Suprapubic skin (tissue), 4 donors: ENCODE data around the gene C8B. TPM values are rescaled to one million over a fixed set of nuclear protein-coding genes. Genes with fewer than 3 reads are reported as not detected.

ENCODE experiments used
- DNase-seq, 2 donors: peaks; one replicate each; pipeline ENCODE4 v3.0.0-alpha.2; 2019; ENCODE audit warnings: low spot score in 2 of 2
- H3K27ac ChIP-seq: fragments of 200-600 bp; sonication (generic); one replicate; pipeline ENCODE4 v1.5.1; 2019
- H3K27me3 ChIP-seq: fragments of 200-600 bp; sonication (generic); one replicate; pipeline ENCODE4 v1.5.1; 2019
- H3K36me3 ChIP-seq: fragments of 200-600 bp; sonication (generic); one replicate; pipeline ENCODE4 v1.5.1; 2019
- H3K4me1 ChIP-seq: fragments of 200-600 bp; sonication (generic); one replicate; pipeline ENCODE4 v1.5.1; 2019
- H3K4me3 ChIP-seq: fragments of 200-600 bp; sonication (generic); one replicate; pipeline ENCODE4 v1.5.1; 2019; ENCODE audit warnings: mild to moderate bottlenecking
- H3K9me3 ChIP-seq: fragments of 200-600 bp; sonication (generic); one replicate; pipeline ENCODE4 v1.5.1; 2019
- CTCF ChIP-seq, 2 donors: fragments of 200-600 bp in 1 of 2; fragments of 450-650 bp in 1 of 2; sonication (generic) in 1 of 2; IDR thresholded peaks; one replicate each; pipeline ENCODE4 v1.5.1; 2016 to 2019; ENCODE audit warnings: antibody characterized with exemption in 2 of 2, mild to moderate bottlenecking in 1 of 2, moderate library complexity in 1 of 2
- EP300 ChIP-seq: sonication (generic); formaldehyde crosslinking; IDR thresholded peaks from one replicate; pipeline ENCODE4 v1.6.1; 2017; ENCODE audit warnings: antibody characterized with exemption
- POLR2A ChIP-seq, 2 donors: fragments of 450-650 bp; IDR thresholded peaks; one replicate each; pipeline ENCODE4 v1.6.1; 2017; ENCODE audit warnings: antibody characterized with exemption in 2 of 2, mild to moderate bottlenecking in 2 of 2, moderate library complexity in 2 of 2
- POLR2AphosphoS5 ChIP-seq, 3 donors: sonication (generic); formaldehyde crosslinking; IDR thresholded peaks; one replicate each; pipeline ENCODE4 v1.6.1; 2017; ENCODE audit warnings: antibody characterized with exemption in 3 of 3
- WGBS: methylation state at CpG from one replicate; pipeline ENCODE4 v1.1.5; 2018; 5-methylcytosine and 5-hydroxymethylcytosine counted together
- total RNA-seq, 4 donors: library from RNA; depleted of rRNA; stranded (reverse); fragments of >200 nt; gene quantifications; one replicate each; pipeline ENCODE4 v1.1.0, GENCODE V29; 2016

The C8B gene
- not detected for total RNA-seq

- Histone ChIP-seq H3K27me3 (peaks cover 3% of the 10 kb centered on the region), H3K27ac (no peak within 1 kb of the TSS), H3K4me3 (no peak within 1 kb of the TSS), H3K4me1 (no peaks in the 10 kb centered on the region), H3K9me3 (peaks cover 3% of the 10 kb centered on the region), H3K36me3 (no peaks in the 10 kb centered on the region)
- no peak for DNase-seq
- 88% methylated on average over 3 of the region's 3 CpGs for WGBS
- TF ChIP-seq POLR2A (IDR thresholded peaks at IDR 0.05), result no peak
- no peak for TF ChIP-seq CTCF (IDR thresholded peaks at IDR 0.05)
- no peak for TF ChIP-seq EP300
- TF ChIP-seq POLR2AphosphoS5 (IDR thresholded peaks at IDR 0.05), result no peak
Observed at GRCh38 chr1:56965916-56966697, at the start of gene C8B. TSS of gene C8B (minus strand) at chr1:56966015. CDS start at chr1:56965948, 67 bp downstream.

DNA sequence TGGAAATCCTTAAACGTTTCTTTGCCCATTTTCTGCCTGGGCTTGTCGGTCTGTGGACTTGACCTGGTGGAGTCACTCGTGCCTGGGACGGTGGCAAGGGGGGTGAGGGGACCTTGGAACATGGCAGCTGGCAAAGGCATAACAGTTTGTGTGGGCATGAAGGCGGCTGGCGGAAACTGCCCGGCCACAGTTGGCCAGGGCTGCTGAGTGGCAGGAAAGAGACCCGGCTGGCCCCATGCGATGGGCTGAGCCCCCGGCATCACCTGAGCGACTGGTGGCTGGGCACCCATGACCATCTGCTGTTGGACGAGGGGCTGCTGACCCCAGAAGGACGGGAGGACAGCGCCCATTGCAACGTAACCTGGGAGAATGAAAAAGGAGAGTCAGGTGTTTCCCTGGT lies 49.3 kb upstream of the C8B start:
- no peak for DNase-seq
- TF ChIP-seq POLR2AphosphoS5 (IDR thresholded peaks at IDR 0.05) (no peak), CTCF (IDR thresholded peaks at IDR 0.05) (no peak), EP300 (no peak), POLR2A (IDR thresholded peaks at IDR 0.05) (no peak)
- Histone ChIP-seq H3K9me3 (no peaks in the 10 kb centered on the region), H3K27me3 (peaks cover 3% of the 10 kb centered on the region), H3K4me3 (no peak overlapping the region), H3K27ac (no peak overlapping the region), H3K36me3 (no peaks in the 10 kb centered on the region), H3K4me1 (no peaks in the 10 kb centered on the region)
- WGBS, result 89% methylated on average over 15 of the region's 15 CpGs

- no peaks in the 10 kb centered on the region for H3K9me3 ChIP-seq
- DNase-seq, result no peak
- no peaks in the 10 kb centered on the region for H3K4me1 ChIP-seq
- peaks cover 3% of the 10 kb centered on the region for H3K27me3 ChIP-seq
- no peak overlapping the region for H3K27ac ChIP-seq
- WGBS, result 74% methylated on average over 2 of the region's 2 CpGs
- H3K4me3 ChIP-seq, result no peak overlapping the region
- TF ChIP-seq CTCF (IDR thresholded peaks at IDR 0.05), result no peak
- no peak for TF ChIP-seq EP300
- TF ChIP-seq POLR2A (IDR thresholded peaks at IDR 0.05), result no peak
- no peak for TF ChIP-seq POLR2AphosphoS5 (IDR thresholded peaks at IDR 0.05)
- no peaks in the 10 kb centered on the region for H3K36me3 ChIP-seq
Observed at GRCh38 chr1:57013522-57013921, 47.7 kb upstream of the C8B start.

DNA sequence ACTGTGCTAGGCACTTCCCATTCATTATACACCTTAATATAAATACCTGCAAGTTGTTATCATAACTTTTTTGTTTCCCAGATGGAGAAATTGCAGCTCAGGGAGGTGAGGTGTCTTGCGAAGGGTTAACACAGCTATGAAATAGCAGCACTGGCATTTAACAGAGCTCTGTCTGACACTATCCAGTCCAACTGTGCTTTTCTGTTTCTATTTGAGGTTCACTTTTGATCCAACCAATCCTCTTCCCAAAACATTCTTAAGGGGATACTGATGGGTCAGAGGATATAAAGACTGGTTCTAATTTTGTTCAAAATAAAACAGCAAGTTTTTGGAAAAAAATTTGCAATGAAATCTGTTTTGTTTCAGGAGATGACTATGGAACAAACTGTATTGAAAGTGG lies 46.5 kb upstream of the C8B start:
- peaks cover 3% of the 10 kb centered on the region for H3K27me3 ChIP-seq
- H3K4me1 ChIP-seq, result no peaks in the 10 kb centered on the region
- H3K4me3 ChIP-seq, result no peak overlapping the region
- H3K36me3 ChIP-seq, result no peaks in the 10 kb centered on the region
- 81% methylated on average over 1 of the region's 1 CpG for WGBS
- no peak for DNase-seq
- TF ChIP-seq POLR2AphosphoS5 (IDR thresholded peaks at IDR 0.05) (no peak), EP300 (no peak), POLR2A (IDR thresholded peaks at IDR 0.05) (no peak), CTCF (IDR thresholded peaks at IDR 0.05) (no peak)
- H3K27ac ChIP-seq, result no peak overlapping the region
- no peaks in the 10 kb centered on the region for H3K9me3 ChIP-seq

- 92% methylated on average over 4 of the region's 4 CpGs for WGBS
- no peak for DNase-seq
- Histone ChIP-seq H3K4me1 (no peaks in the 10 kb centered on the region), H3K27ac (no peak overlapping the region), H3K4me3 (no peak overlapping the region), H3K27me3 (peaks cover 1% of the 10 kb centered on the region), H3K36me3 (no peaks in the 10 kb centered on the region), H3K9me3 (no peaks in the 10 kb centered on the region)
- TF ChIP-seq CTCF (IDR thresholded peaks at IDR 0.05), result no peak
Observed at GRCh38 chr1:57010511-57010910, 44.7 kb upstream of the C8B start.
